ENCODE data around the gene PLXDC1.
A peak's percentile ranks its signal among the peaks of the same experiment; 100 is the strongest.

GRCh38 chr17:39197380-39198185 lies 46.1 kb upstream of the PLXDC1 start, which contains the start of gene CACNB1:
- no peak for TF ChIP-seq CTCF (IDR thresholded peaks at IDR 0.05)
- peak in 1 of 2 donors; percentile 61 for TF ChIP-seq POLR2A (IDR thresholded peaks at IDR 0.05)
